CD4-positive, alpha-beta T cell (primary cell): ENCODE results near the gene SCRG1. TPM values are rescaled to one million over a fixed set of nuclear protein-coding genes. Genes with fewer than 3 reads are reported as not detected.
A peak's percentile ranks its signal among the peaks of the same experiment; 100 is the strongest.

Source experiments
- ATAC-seq: fragments of 200-7000 bp; cut with Tn5 transposase; one replicate; pipeline ENCODE4 v1.10.0; 2022; ENCODE audit warnings: mild to moderate bottlenecking; ENCODE audit not compliant: poor library complexity
- CTCF ChIA-PET: fragments of 350-600 bp; sonication (Branson Sonifier 250); formaldehyde crosslinking; loops from one replicate; lab custom pipeline; 2021; ENCODE audit warnings: antibody characterized with exemption, inconsistent platforms; lab: Charles Lee
- POLR2A ChIA-PET: fragments of 350-600 bp; sonication (Branson Sonifier 250); formaldehyde crosslinking; loops from one replicate; lab custom pipeline; 2021; ENCODE audit warnings: antibody characterized with exemption, inconsistent platforms; lab: Charles Lee
- DNase-seq, 14 experiments: peaks; one replicate each; pipeline ENCODE4 v3.0.0-alpha.2; 2013 to 2020; ENCODE audit warnings: mixed read lengths in 2 of 14
- H3K27ac ChIP-seq, 2 donors: one replicate each; pipeline versions ENCODE4 v1.5.1 to v1.7.0; 2013; ENCODE audit warnings: low read length in 2 of 2, low read depth in 1 of 2, mild to moderate bottlenecking in 1 of 2
- H3K27me3 ChIP-seq, 2 experiments: 1 replicate in 1 of 2; 2 replicates in 1 of 2; pipeline versions ENCODE4 v1.6.1 to v1.7.0; 2013; ENCODE audit warnings: low read length in 2 of 2, control low read depth in 1 of 2, mild to moderate bottlenecking in 1 of 2, moderate library complexity in 1 of 2; ENCODE audit not compliant: insufficient read depth in 2 of 2, control insufficient read depth in 1 of 2
- H3K36me3 ChIP-seq: one replicate; pipeline ENCODE4 v1.6.1; 2013; ENCODE audit warnings: low read length, control low read depth; ENCODE audit not compliant: insufficient read depth
- H3K4me1 ChIP-seq: one replicate; pipeline ENCODE4 v1.6.1; 2013; ENCODE audit warnings: low read length, control low read depth; ENCODE audit not compliant: insufficient read depth
- H3K4me3 ChIP-seq: one replicate; pipeline ENCODE4 v1.5.1; 2013; ENCODE audit warnings: mild to moderate bottlenecking, low read length, moderate library complexity
- H3K9me3 ChIP-seq, 2 experiments: 1 replicate in 1 of 2; 2 replicates in 1 of 2; pipeline versions ENCODE4 v1.6.1 to v1.7.0; 2013; ENCODE audit warnings: low read length in 2 of 2, mild to moderate bottlenecking in 2 of 2, control low read depth in 1 of 2, moderate library complexity in 1 of 2; ENCODE audit not compliant: control insufficient read depth in 1 of 2, insufficient read depth in 1 of 2
- H3K27ac Mint-ChIP-seq: one replicate; pipeline ENCODE4 v1.8.0; 2020; ENCODE audit warnings: mixed read lengths
- H3K27me3 Mint-ChIP-seq: one replicate; pipeline ENCODE4 v1.8.0; 2021; ENCODE audit warnings: mixed read lengths
- H3K36me3 Mint-ChIP-seq: one replicate; pipeline ENCODE4 v1.8.0; 2021; ENCODE audit warnings: low read depth, mixed read lengths
- H3K4me1 Mint-ChIP-seq: one replicate; pipeline ENCODE4 v1.8.0; 2021; ENCODE audit warnings: low read depth, mixed read lengths
- H3K4me3 Mint-ChIP-seq: one replicate; pipeline ENCODE4 v1.8.0; 2020; ENCODE audit warnings: mild to moderate bottlenecking, mixed read lengths
- H3K9me3 Mint-ChIP-seq: one replicate; pipeline ENCODE4 v1.8.0; 2020; ENCODE audit warnings: mixed read lengths
- CTCF ChIP-seq: fragments of 200-600 bp; IDR thresholded peaks from one replicate; pipeline ENCODE4 v1.8.0; 2022; ENCODE audit warnings: antibody characterized with exemption, mild to moderate bottlenecking
- intact Hi-C, 2 experiments: fragments of 100-400 bp; cut with DNase I in 1 of 2; cut with micrococcal nuclease in 1 of 2; formaldehyde crosslinking; loops; one replicate each; pipeline versions ENCODE4 v1.15.1 to v1.9.0; 2023 to 2025; cut with DNase I, micrococcal nuclease
- total RNA-seq, 174 experiments: library from RNA in 2 of 174; stranded (reverse) in 2 of 174; gene quantifications; one replicate each; pipeline ENCODE4 v1.2.3 and lab custom pipeline; 2021 to 2026

SCRG1 gene
- total RNA-seq, 2 experiments from 2014 or later: not detected

GRCh38 chr4:173418639-173419038, 19.7 kb upstream of the SCRG1 start:
- POLR2A ChIA-PET: no interaction called here
- Mint-ChIP-seq H3K9me3 (no peaks in the 10 kb centered on the region), H3K27ac (no peak overlapping the region), H3K36me3 (no peaks in the 10 kb centered on the region), H3K4me3 (no peak overlapping the region), H3K27me3 (no peaks in the 10 kb centered on the region), H3K4me1 (peaks cover 4% of the 10 kb centered on the region)
- no peak for ATAC-seq
- Histone ChIP-seq H3K9me3 (no peaks in the 10 kb centered on the region), H3K4me1 (no peaks in the 10 kb centered on the region), H3K27ac (no peak overlapping the region), H3K4me3 (no peak overlapping the region), H3K36me3 (no peaks in the 10 kb centered on the region), H3K27me3 (no peaks in the 10 kb centered on the region)
- peak in 2 of 14 experiments; percentile 21 to 45 for DNase-seq
- intact Hi-C loops: loop anchor here in 1 of 2 experiments (1.0 to 10.0 kb wide), 4 partner anchors 46 to 899 kb away; partner anchors contain the start of gene SAP30
- no peak for TF ChIP-seq CTCF
- CTCF ChIA-PET: no interaction called here

- H3K27me3 ChIP-seq: no peaks in the 10 kb centered on the region
- no peaks in the 10 kb centered on the region for H3K36me3 ChIP-seq
- H3K9me3 ChIP-seq: no peaks in the 10 kb centered on the region
- no peaks in the 10 kb centered on the region for H3K27me3 Mint-ChIP-seq
- intact Hi-C loops: loop anchor here (1.0 to 10.0 kb wide), 7 partner anchors 46 to 899 kb away; partner anchors contain the start of gene SAP30 (in 1 of the 2)
- no peaks in the 10 kb centered on the region for H3K9me3 Mint-ChIP-seq
- ATAC-seq (no peak), DNase-seq (no peak)
- POLR2A ChIA-PET: no interaction called here
- TF ChIP-seq CTCF: no peak
- H3K4me1 Mint-ChIP-seq: peaks cover 4% of the 10 kb centered on the region
- no peak overlapping the region for H3K4me3 ChIP-seq
- CTCF ChIA-PET: interaction anchor here (1.2 kb wide), 1 partner anchor 100 kb away, joined by 5 read pairs; no protein-coding TSS in a partner anchor
- no peak overlapping the region for H3K27ac ChIP-seq
- H3K36me3 Mint-ChIP-seq: no peaks in the 10 kb centered on the region
- no peak overlapping the region for H3K4me3 Mint-ChIP-seq
- no peaks in the 10 kb centered on the region for H3K4me1 ChIP-seq
- no peak overlapping the region for H3K27ac Mint-ChIP-seq
These were observed 18.9 kb upstream of the SCRG1 start for GRCh38 chr4:173417833-173418232.

GRCh38 chr4:173415885-173416653, 17.2 kb upstream of the SCRG1 start:
- Histone ChIP-seq H3K9me3 (no peaks in the 10 kb centered on the region), H3K4me3 (no peak overlapping the region), H3K4me1 (no peaks in the 10 kb centered on the region), H3K27ac (no peak overlapping the region), H3K36me3 (no peaks in the 10 kb centered on the region), H3K27me3 (no peaks in the 10 kb centered on the region)
- intact Hi-C loops: loop anchor here in 1 of 2 experiments (1.0 to 10.0 kb wide), 4 partner anchors 44 to 901 kb away; partner anchors contain the start of gene SAP30
- TF ChIP-seq CTCF: no peak
- DNase-seq (peak in 2 of 14 experiments; percentile 53 to 69), ATAC-seq (no peak)
- Mint-ChIP-seq H3K27ac (no peak overlapping the region), H3K4me1 (peaks cover 4% of the 10 kb centered on the region), H3K4me3 (no peak overlapping the region), H3K36me3 (no peaks in the 10 kb centered on the region), H3K27me3 (no peaks in the 10 kb centered on the region), H3K9me3 (no peaks in the 10 kb centered on the region)
- ChIA-PET CTCF (interaction anchor here (2.1 kb wide), 1 partner anchor 97 kb away, joined by 7 read pairs; no protein-coding TSS in a partner anchor), POLR2A (no interaction called here)
